T1000 (cell line): ENCODE results near the gene AOC1.
A peak's percentile ranks its signal among the peaks of the same experiment; 100 is the strongest.
"Not testable (repeated sequence)": the region's sequence is repeated elsewhere in the genome, so short reads cannot be mapped to it uniquely, and the experiment has no call there.

Experiments used
- DNase-seq: peaks from one replicate; lab custom pipeline; 2025; ENCODE audit warnings: mixed read lengths; lab: John Stamatoyannopoulos, UW

AOC1 gene

GRCh38 chr7:150897502-150898474 lies 45.5 kb downstream of the AOC1 start:
- DNase-seq: no peak

DNA sequence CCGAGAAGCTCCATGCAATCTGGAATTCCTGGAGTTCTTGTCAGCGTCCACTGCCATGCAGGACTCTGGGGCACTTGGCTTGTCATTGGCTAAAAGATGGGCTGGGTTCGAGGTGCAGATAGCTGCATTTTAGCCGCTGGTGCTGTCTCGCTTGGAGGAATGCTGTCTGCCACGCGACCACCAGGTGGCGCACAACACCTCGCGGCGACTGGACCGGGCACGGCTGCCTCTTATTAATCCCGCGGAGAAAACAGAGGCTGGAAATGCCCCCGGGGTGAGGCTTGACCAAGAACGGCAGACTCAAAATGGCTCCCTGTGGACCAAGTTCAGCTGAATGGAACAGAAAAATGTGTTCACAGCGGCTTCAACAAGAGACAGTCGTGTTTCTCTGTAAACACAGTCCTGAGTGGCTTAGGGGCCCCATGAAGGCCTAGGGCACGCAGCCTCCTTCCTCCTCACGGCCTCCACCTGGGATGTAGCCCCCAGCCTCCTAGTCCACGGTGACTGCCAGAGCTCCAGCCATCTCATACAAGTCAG lies 46.2 kb downstream of the AOC1 start:
- peak; percentile 64 for DNase-seq

DNA sequence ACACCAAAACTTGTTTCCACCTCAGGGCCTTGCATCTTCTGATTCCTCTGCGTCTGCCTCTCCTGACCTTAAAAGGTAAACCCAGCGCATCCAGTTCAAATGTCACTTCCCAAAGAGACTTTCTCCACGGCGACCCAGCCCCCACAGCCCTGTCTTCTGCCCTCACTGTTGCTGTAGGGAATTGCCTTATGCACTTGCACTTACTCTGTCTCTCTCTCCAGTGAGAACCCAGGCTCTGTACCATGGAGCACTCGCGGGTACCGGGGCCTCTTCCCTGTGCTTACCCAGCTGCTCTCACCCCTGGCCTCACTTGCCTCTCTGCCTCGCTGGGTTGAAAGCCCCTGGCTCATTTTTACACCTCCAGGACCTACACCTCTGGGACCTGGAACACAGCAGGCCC lies 48.4 kb downstream of the AOC1 start:
- DNase-seq: no peak

GRCh38 chr7:150901160-150902035 lies 49.1 kb downstream of the AOC1 start:
- DNase-seq: no peak

DNA sequence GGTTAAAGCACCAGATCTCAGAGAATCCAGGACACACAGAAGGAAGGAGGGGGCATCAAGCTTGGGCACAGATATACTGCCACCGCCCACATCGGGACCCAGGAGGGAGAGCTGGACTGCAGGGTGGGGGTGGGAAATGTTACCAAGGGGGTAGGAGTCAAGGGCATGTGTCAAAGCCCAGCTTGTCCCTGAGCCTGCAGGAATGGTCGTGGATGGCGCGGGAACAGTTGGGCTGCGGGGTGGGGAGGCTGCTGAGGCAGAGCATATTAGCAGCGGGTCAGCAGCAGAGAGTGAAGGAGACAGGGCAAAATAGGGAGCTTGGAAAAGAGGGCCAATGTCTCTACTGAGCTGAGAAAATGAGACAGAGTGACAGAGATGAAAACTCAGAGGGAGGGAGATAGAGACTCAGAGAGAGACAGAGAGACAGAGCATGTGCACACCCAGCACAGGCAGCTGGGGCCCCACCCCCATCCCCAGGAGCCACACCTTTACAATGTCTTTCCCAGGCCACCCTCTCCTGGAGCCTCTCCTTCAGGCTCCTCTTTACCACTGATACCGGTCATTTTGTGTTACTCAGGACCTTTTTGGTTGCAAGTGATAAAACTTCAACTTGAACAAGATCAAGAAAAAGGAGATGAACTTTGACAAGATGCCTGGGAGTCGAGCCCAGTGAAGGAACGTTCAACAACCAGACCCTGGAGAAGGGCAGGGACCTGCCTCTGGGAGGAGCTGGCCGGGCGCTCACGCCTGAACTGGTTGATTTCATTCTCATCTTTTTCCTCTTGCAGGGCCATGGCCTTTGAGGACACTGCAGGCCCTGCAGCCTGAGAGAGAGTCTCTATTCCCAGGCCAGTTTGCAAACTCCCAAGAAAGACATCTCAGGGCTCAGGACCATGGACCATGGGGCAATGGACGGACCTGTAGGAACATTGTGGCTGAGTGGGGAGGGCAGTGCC lies 50.0 kb downstream of the AOC1 start:
- no peak for DNase-seq

- peak; percentile 9 for DNase-seq
Observed at GRCh38 chr7:150903606-150904005, 51.3 kb downstream of the AOC1 start.

GRCh38 chr7:150904011-150904909 lies 51.9 kb downstream of the AOC1 start:
- DNase-seq: no peak

DNA sequence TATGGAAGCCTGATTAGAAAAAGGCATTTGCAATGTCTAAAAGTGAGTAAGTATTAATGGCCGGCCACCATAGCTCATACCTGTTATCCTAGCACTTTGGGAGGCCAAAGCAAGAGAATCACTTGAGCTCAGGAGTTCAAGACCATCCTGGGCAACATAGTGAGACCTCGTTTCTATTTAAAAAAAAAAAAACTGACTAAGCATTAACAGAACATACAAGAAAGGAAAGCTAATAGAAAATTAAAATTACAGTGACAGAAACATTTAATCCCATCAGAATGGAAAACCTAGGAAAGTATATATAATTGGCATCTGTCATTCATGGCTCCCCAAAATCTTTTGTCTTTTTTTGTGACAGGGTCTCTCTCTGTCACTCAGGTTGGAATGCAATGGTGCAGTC lies 55.9 kb downstream of the AOC1 start:
- DNase-seq: no peak

DNA sequence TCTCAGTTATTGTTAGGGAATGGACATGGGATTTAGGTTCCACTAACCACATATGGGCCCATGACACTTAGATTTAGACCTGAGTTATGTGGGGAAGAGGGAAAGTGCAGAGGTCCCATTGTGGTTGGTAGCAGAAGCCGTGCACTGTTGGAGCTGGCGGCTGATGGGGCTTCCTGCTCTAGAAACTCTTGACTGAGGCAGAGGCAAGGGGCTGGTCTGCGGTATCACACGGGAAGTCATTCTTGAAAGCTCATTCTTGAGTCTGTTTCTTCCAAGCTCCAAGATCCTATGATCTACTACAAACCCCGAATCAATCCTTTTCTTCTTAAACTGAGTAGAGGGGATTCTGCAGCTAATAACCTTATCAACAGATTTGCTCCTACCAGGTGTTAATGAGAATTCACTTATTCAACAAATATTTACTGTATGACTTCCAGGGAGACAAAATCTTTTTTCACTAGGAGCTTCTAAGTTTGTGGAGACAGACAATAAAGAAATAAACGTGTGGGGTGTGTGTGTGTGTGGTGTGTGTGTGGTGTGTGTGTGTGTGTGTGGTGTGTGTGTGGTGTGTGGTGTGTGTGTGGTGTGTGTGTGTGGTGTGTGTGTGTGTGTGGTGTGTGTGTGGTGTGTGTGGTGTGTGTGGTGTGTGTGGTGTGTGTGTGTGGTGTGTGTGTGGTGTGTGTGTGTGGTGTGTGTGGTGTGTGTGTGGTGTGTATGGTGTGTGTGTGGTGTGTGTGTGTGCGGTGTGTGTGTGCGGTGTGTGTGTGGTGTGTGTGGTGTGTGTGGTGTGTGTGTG lies 57.1 kb downstream of the AOC1 start:
- no peak for DNase-seq

GRCh38 chr7:150910305-150910995 lies 58.1 kb downstream of the AOC1 start:
- not testable (repeated sequence) for DNase-seq

DNA sequence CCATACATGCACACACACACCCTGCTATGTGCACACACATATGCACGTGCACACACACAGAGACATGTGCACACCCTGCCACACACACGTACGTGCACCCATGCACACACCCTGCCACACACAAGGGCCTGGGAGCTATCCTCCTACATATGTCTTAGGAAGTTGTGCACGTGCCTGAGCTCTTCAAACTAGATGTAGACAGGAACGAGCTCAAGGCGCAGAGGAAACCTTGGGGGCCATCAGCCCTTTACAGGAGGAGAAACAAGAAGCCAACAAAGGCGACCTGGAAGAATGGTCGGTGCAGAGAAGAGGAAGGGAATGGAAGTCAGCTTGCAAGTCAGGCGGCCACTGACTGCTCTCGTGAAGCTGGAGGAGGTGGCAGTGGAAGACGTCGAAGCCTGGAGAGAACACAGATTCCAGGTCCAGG lies 58.7 kb downstream of the AOC1 start:
- DNase-seq: no peak
